Measurements from ENCODE around the gene MRPL58.

GRCh38 chr17:74963656-74964055, 48.8 kb upstream of the MRPL58 start:
- TF ChIP-seq POLR2A (IDR thresholded peaks at IDR 0.05; ENCODE audit: control extremely low read depth in 1 of 2, low read depth in 2 of 2, low read length in 2 of 2) (no peak), CTCF (IDR thresholded peaks at IDR 0.05; ENCODE audit: control extremely low read depth in 1 of 3, insufficient read depth in 1 of 3, low read depth in 1 of 3, low read length in 3 of 3) (peak; percentile 31 to 61 (median 59); a peak in 3 of 4 replicates), RFX5 (IDR thresholded peaks at IDR 0.05; ENCODE audit: borderline replicate concordance, low read depth, low read length) (no peak), SIN3A (conservative IDR thresholded peaks at IDR 0.05 in 1 of 2, IDR thresholded peaks at IDR 0.05 in 1 of 2; ENCODE audit: low read depth in 1 of 2, low read length in 2 of 2) (no peak), POLR2AphosphoS5 (IDR thresholded peaks at IDR 0.05; ENCODE audit: low read depth, low read length) (no peak), EZH2 (IDR thresholded peaks at IDR 0.05; ENCODE audit: low read depth, low read length, severe bottlenecking) (no peak), RXRA (IDR thresholded peaks at IDR 0.05; ENCODE audit: insufficient read depth, low read depth, low read length) (no peak), CHD7 (IDR thresholded peaks at IDR 0.05; ENCODE audit: insufficient replicate concordance, low read length) (no peak)
